ENCODE data around the gene GRIN2A.

The GRIN2A gene

GRCh38 chr16:9980981-9981380, 201.2 kb downstream of the GRIN2A start:
- no peaks in the 10 kb centered on the region for H3K9me3 ChIP-seq (ENCODE audit: severe bottlenecking)
- H3K27me3 ChIP-seq (ENCODE audit: insufficient read depth, poor library complexity, severe bottlenecking) = no peaks in the 10 kb centered on the region
- H3K27ac ChIP-seq (ENCODE audit: poor library complexity, severe bottlenecking) = no peak overlapping the region
- no peak overlapping the region for H3K4me3 ChIP-seq (ENCODE audit: severe bottlenecking)
- DNase-seq (ENCODE audit: low spot score) (no peak), ATAC-seq (ENCODE audit: low read depth) (no peak)
- TF ChIP-seq, protein P1, sequence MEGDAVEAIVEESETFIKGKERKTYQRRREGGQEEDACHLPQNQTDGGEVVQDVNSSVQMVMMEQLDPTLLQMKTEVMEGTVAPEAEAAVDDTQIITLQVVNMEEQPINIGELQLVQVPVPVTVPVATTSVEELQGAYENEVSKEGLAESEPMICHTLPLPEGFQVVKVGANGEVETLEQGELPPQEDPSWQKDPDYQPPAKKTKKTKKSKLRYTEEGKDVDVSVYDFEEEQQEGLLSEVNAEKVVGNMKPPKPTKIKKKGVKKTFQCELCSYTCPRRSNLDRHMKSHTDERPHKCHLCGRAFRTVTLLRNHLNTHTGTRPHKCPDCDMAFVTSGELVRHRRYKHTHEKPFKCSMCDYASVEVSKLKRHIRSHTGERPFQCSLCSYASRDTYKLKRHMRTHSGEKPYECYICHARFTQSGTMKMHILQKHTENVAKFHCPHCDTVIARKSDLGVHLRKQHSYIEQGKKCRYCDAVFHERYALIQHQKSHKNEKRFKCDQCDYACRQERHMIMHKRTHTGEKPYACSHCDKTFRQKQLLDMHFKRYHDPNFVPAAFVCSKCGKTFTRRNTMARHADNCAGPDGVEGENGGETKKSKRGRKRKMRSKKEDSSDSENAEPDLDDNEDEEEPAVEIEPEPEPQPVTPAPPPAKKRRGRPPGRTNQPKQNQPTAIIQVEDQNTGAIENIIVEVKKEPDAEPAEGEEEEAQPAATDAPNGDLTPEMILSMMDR (IDR thresholded peaks at IDR 0.05; ENCODE audit: poor library complexity, severe bottlenecking) = no peak
- H3K4me1 ChIP-seq (ENCODE audit: insufficient read depth, poor library complexity, severe bottlenecking) = no peaks in the 10 kb centered on the region
- no peaks in the 10 kb centered on the region for H3K36me3 ChIP-seq (ENCODE audit: low read depth)

DNA sequence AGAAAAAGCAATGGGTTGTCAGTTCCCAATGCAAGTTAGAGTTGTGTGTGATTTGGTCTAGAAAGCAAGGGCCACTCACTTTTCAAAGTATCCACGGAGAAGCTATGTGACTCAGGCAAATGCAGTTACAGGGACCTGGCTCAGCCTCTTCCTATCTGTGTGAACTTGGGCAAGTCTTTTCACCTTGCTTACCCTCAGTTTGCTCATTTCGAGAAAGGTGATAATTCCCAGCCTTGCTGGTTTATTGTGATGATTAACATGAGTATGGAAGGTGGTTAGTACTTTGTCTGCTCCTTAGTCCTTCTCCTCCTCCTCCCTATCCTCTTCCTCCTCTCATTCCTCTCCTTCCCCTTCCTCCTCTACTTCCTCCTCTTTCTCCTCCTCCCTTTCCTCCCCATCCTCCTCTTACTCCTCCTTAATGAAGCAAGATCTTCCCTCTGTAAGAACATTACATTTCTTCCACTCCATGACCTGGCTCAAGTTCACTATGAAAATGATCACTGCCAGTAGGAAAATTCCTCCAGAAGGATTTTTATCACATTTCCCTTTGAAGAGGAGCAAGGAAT, 204.0 kb downstream of the GRIN2A start:
- no peaks in the 10 kb centered on the region for H3K36me3 ChIP-seq (ENCODE audit: low read depth)
- TF ChIP-seq, protein P1 (IDR thresholded peaks at IDR 0.05; ENCODE audit: poor library complexity, severe bottlenecking) = no peak
- H3K27ac ChIP-seq (ENCODE audit: poor library complexity, severe bottlenecking) = no peak overlapping the region
- ATAC-seq (ENCODE audit: low read depth) (no peak), DNase-seq (ENCODE audit: low spot score) (no peak)
- peaks cover 6% of the 10 kb centered on the region for H3K27me3 ChIP-seq (ENCODE audit: insufficient read depth, poor library complexity, severe bottlenecking)
- no peaks in the 10 kb centered on the region for H3K4me1 ChIP-seq (ENCODE audit: insufficient read depth, poor library complexity, severe bottlenecking)
- H3K4me3 ChIP-seq (ENCODE audit: severe bottlenecking) = no peak overlapping the region
- no peaks in the 10 kb centered on the region for H3K9me3 ChIP-seq (ENCODE audit: severe bottlenecking)

- H3K4me3 ChIP-seq (ENCODE audit: severe bottlenecking) = no peak overlapping the region
- no peak for ATAC-seq (ENCODE audit: low read depth)
These were observed 204.8 kb downstream of the GRIN2A start for GRCh38 chr16:9977333-9977897.

GRCh38 chr16:9976601-9977000, 205.6 kb downstream of the GRIN2A start:
- no peak overlapping the region for H3K4me3 ChIP-seq (ENCODE audit: severe bottlenecking)
- H3K36me3 ChIP-seq (ENCODE audit: low read depth) = no peaks in the 10 kb centered on the region
- TF ChIP-seq, protein P1 (IDR thresholded peaks at IDR 0.05; ENCODE audit: poor library complexity, severe bottlenecking) = no peak
- no peak for DNase-seq (ENCODE audit: low spot score)
- no peaks in the 10 kb centered on the region for H3K4me1 ChIP-seq (ENCODE audit: insufficient read depth, poor library complexity, severe bottlenecking)
- no peak overlapping the region for H3K27ac ChIP-seq (ENCODE audit: poor library complexity, severe bottlenecking)
- H3K9me3 ChIP-seq (ENCODE audit: severe bottlenecking) = no peaks in the 10 kb centered on the region
- peaks cover 6% of the 10 kb centered on the region for H3K27me3 ChIP-seq (ENCODE audit: insufficient read depth, poor library complexity, severe bottlenecking)
- ATAC-seq (ENCODE audit: low read depth) = no peak

More at GRCh38 chr16:9977333-9977897, 204.8 kb downstream of the GRIN2A start:
- Histone ChIP-seq H3K27me3 (ENCODE audit: insufficient read depth, poor library complexity, severe bottlenecking) (peaks cover 6% of the 10 kb centered on the region), H3K9me3 (ENCODE audit: severe bottlenecking) (no peaks in the 10 kb centered on the region), H3K36me3 (ENCODE audit: low read depth) (no peaks in the 10 kb centered on the region), H3K4me1 (ENCODE audit: insufficient read depth, poor library complexity, severe bottlenecking) (no peaks in the 10 kb centered on the region), H3K27ac (ENCODE audit: poor library complexity, severe bottlenecking) (no peak overlapping the region)
- TF ChIP-seq, protein P1 (IDR thresholded peaks at IDR 0.05; ENCODE audit: poor library complexity, severe bottlenecking) = no peak
- DNase-seq (ENCODE audit: low spot score) = no peak

DNA sequence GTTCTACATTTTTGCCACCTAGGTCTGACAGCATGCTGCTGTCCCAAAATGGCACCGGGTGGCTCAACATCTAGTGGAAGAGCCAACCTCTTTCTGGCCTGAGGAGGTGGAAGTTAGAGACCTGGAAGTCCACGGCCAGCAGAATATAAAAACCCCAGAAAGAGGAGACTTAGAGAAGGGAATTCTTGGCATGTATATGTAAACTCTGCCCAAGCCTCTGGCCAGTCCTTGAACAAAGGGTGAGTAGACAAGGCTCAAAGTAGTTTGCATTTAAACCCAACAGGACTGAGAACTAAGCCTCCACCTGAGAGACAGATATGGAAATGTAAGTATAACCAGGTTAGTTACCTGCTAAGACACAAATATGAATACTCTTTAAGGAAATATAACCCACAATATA, 210.3 kb downstream of the GRIN2A start:
- Histone ChIP-seq H3K4me3 (ENCODE audit: severe bottlenecking) (no peak overlapping the region), H3K36me3 (ENCODE audit: low read depth) (no peaks in the 10 kb centered on the region), H3K27ac (ENCODE audit: poor library complexity, severe bottlenecking) (no peak overlapping the region), H3K4me1 (ENCODE audit: insufficient read depth, poor library complexity, severe bottlenecking) (no peaks in the 10 kb centered on the region), H3K9me3 (ENCODE audit: severe bottlenecking) (no peaks in the 10 kb centered on the region), H3K27me3 (ENCODE audit: insufficient read depth, poor library complexity, severe bottlenecking) (peaks cover 6% of the 10 kb centered on the region)
- TF ChIP-seq, protein P1 (IDR thresholded peaks at IDR 0.05; ENCODE audit: poor library complexity, severe bottlenecking) = no peak
- DNase-seq (ENCODE audit: low spot score) = no peak
- ATAC-seq (ENCODE audit: low read depth) = no peak
